Mesenchymal stem cell (in vitro differentiated cells and primary cell): ENCODE measurements around the gene GPATCH1.
"Not testable (repeated sequence)": the region's sequence is repeated elsewhere in the genome, so short reads cannot be mapped to it uniquely, and the experiment has no call there.

Experiments
- DNase-seq: peaks from one replicate; pipeline ENCODE4 v3.0.0-alpha.2; 2013
- H2AFZ ChIP-seq: one replicate; pipeline ENCODE4 v1.6.1; 2013; ENCODE audit warnings: low read depth, mild to moderate bottlenecking, control low read depth, inconsistent platforms, low read length, moderate library complexity
- H2AK5ac ChIP-seq: 2 replicates; pipeline ENCODE4 v1.6.1; 2013; ENCODE audit warnings: low read length, moderate library complexity, mild to moderate bottlenecking, inconsistent platforms; ENCODE audit not compliant: severe bottlenecking
- H2BK120ac ChIP-seq: one replicate; pipeline ENCODE4 v1.6.1; 2013; ENCODE audit warnings: low read depth, mild to moderate bottlenecking, inconsistent platforms, low read length, moderate library complexity
- H2BK12ac ChIP-seq, 2 experiments: one replicate each; pipeline ENCODE4 v1.6.1; 2013; ENCODE audit warnings: inconsistent platforms in 2 of 2, low read length in 2 of 2, mild to moderate bottlenecking in 2 of 2, moderate library complexity in 2 of 2, control low read depth in 1 of 2
- H2BK15ac ChIP-seq: one replicate; pipeline ENCODE4 v1.6.1; 2013; ENCODE audit warnings: mild to moderate bottlenecking, low read depth, inconsistent platforms; ENCODE audit not compliant: poor library complexity, severe bottlenecking
- H2BK5ac ChIP-seq: 2 replicates; pipeline ENCODE4 v1.6.1; 2013; ENCODE audit warnings: low read depth, mild to moderate bottlenecking, low read length, control low read depth, inconsistent platforms; ENCODE audit not compliant: poor library complexity, severe bottlenecking
- H3K14ac ChIP-seq, 2 experiments: one replicate each; pipeline ENCODE4 v1.6.1; 2013; ENCODE audit warnings: inconsistent platforms in 2 of 2, low read length in 2 of 2, control low read depth in 1 of 2, mild to moderate bottlenecking in 1 of 2, moderate library complexity in 1 of 2
- H3K18ac ChIP-seq, 2 experiments: one replicate each; pipeline ENCODE4 v1.6.1; 2013; ENCODE audit warnings: inconsistent platforms in 2 of 2, low read length in 2 of 2, control low read depth in 1 of 2, low read depth in 1 of 2, mild to moderate bottlenecking in 1 of 2
- H3K23ac ChIP-seq, 2 experiments: one replicate each; pipeline ENCODE4 v1.6.1; 2013; ENCODE audit warnings: inconsistent platforms in 2 of 2, low read length in 2 of 2, mild to moderate bottlenecking in 2 of 2, moderate library complexity in 2 of 2, control low read depth in 1 of 2
- H3K27ac ChIP-seq: 2 replicates; pipeline ENCODE4 v1.5.1; 2013; ENCODE audit warnings: mild to moderate bottlenecking, moderate library complexity, low read length, control low read depth, inconsistent platforms; ENCODE audit not compliant: poor library complexity, severe bottlenecking
- H3K27me3 ChIP-seq, 2 experiments: 2 replicates each; pipeline versions ENCODE4 v1.6.1 to v1.7.0; 2013; ENCODE audit warnings: low read length in 2 of 2, mild to moderate bottlenecking in 2 of 2, moderate library complexity in 2 of 2, control low read depth in 1 of 2, inconsistent platforms in 1 of 2; ENCODE audit not compliant: control insufficient read depth in 1 of 2, insufficient read depth in 1 of 2
- H3K36me3 ChIP-seq, 2 experiments: 2 replicates each; pipeline versions ENCODE4 v1.6.1 to v1.7.0; 2013; ENCODE audit warnings: low read length in 2 of 2, control low read depth in 1 of 2, inconsistent platforms in 1 of 2, low read depth in 1 of 2, mild to moderate bottlenecking in 1 of 2; ENCODE audit not compliant: insufficient read depth in 2 of 2, control insufficient read depth in 1 of 2
- H3K4ac ChIP-seq, 2 experiments: one replicate each; pipeline ENCODE4 v1.6.1; 2013; ENCODE audit warnings: inconsistent platforms in 2 of 2, low read length in 2 of 2, mild to moderate bottlenecking in 2 of 2, moderate library complexity in 2 of 2, control low read depth in 1 of 2, low read depth in 1 of 2
- H3K4me1 ChIP-seq: 2 replicates; pipeline ENCODE4 v1.6.1; 2013; ENCODE audit warnings: low read depth, low read length, control low read depth; ENCODE audit not compliant: control insufficient read depth, insufficient read depth
- H3K4me2 ChIP-seq: 2 replicates; pipeline ENCODE4 v1.6.1; 2013; ENCODE audit warnings: low read length, mild to moderate bottlenecking, inconsistent platforms; ENCODE audit not compliant: poor library complexity, severe bottlenecking
- H3K4me3 ChIP-seq, 2 experiments: 2 replicates each; pipeline versions ENCODE4 v1.5.1 to v1.7.0; 2013; ENCODE audit warnings: low read length in 2 of 2, mild to moderate bottlenecking in 2 of 2, control low read depth in 1 of 2, low read depth in 1 of 2; ENCODE audit not compliant: insufficient read depth in 1 of 2
- H3K79me1 ChIP-seq: replicated peaks from 2 replicates; pipeline ENCODE4 v1.6.1; 2013; ENCODE audit warnings: mild to moderate bottlenecking, control low read depth, low read length, inconsistent platforms; ENCODE audit not compliant: poor library complexity, severe bottlenecking
- H3K9ac ChIP-seq: 2 replicates; pipeline ENCODE4 v1.7.0; 2013; ENCODE audit warnings: mild to moderate bottlenecking, low read length, moderate library complexity
- H3K9me3 ChIP-seq: 2 replicates; pipeline ENCODE4 v1.7.0; 2013; ENCODE audit warnings: mild to moderate bottlenecking, low read length; ENCODE audit not compliant: control insufficient read depth
- H4K8ac ChIP-seq: one replicate; pipeline ENCODE4 v1.6.1; 2013; ENCODE audit warnings: inconsistent platforms, mild to moderate bottlenecking, low read length, moderate library complexity
- H4K91ac ChIP-seq: one replicate; pipeline ENCODE4 v1.6.1; 2013; ENCODE audit warnings: mild to moderate bottlenecking, low read length, inconsistent platforms
- WGBS: methylation state at CpG from one replicate; pipeline ENCODE4 v1.1.7; 2013; ENCODE audit warnings: mixed read lengths; 5-methylcytosine and 5-hydroxymethylcytosine counted together

Gene GPATCH1

DNA sequence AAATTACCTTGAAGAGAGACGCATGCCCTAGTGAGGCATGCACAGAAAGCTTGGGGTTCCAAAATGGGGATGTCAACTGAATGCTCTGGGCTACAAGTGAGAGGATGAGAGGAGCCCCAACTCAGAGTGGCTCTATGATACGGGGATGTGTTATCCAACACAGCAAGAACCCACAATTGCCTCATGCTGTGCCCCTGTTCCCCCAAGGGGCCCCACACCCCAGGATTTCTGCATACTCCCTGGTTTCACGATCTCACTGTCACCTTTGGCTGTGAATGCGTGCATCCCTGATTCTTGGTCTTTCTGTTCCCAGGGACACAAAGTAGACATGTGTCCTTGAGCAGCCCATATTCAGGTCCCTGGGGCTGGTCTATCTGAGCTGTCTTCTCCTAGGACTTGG is 80.2 kb downstream of the GPATCH1 start:
- H3K27me3 ChIP-seq = peaks cover 0 to 2% of the 10 kb centered on the region in 2 experiments
- H2AK5ac ChIP-seq = no peak overlapping the region
- H2AFZ ChIP-seq = no peak overlapping the region
- H3K4ac ChIP-seq = no peak overlapping the region
- no peak overlapping the region for H2BK12ac ChIP-seq
- no peak overlapping the region for H3K14ac ChIP-seq
- no peaks in the 10 kb centered on the region for H3K9me3 ChIP-seq
- 93% methylated on average over 4 of the region's 4 CpGs for WGBS
- no peak overlapping the region for H4K91ac ChIP-seq
- no peak overlapping the region for H3K4me2 ChIP-seq
- H3K4me3 ChIP-seq = no peak overlapping the region
- no peaks in the 10 kb centered on the region for H3K4me1 ChIP-seq
- H3K36me3 ChIP-seq = no peaks in the 10 kb centered on the region
- DNase-seq = no peak
- H2BK5ac ChIP-seq = no peak overlapping the region
- H3K23ac ChIP-seq = no peak overlapping the region
- no peak overlapping the region for H3K9ac ChIP-seq
- no peak overlapping the region for H4K8ac ChIP-seq
- H3K27ac ChIP-seq = no peak overlapping the region
- no peak overlapping the region for H2BK15ac ChIP-seq
- H2BK120ac ChIP-seq = no peak overlapping the region
- no peak overlapping the region for H3K18ac ChIP-seq
- peaks cover 1% of the 10 kb centered on the region for H3K79me1 ChIP-seq

GRCh38 chr19:33163481-33163880 is 82.5 kb downstream of the GPATCH1 start:
- Histone ChIP-seq H2AK5ac (no peak overlapping the region), H3K4me1 (no peaks in the 10 kb centered on the region), H3K14ac (no peak overlapping the region), H3K79me1 (peaks cover 1% of the 10 kb centered on the region), H3K23ac (no peak overlapping the region), H3K4me3 (no peak overlapping the region), H2AFZ (no peak overlapping the region), H3K4me2 (no peak overlapping the region), H2BK5ac (no peak overlapping the region), H3K27ac (no peak overlapping the region), H3K9me3 (no peaks in the 10 kb centered on the region), H2BK120ac (no peak overlapping the region), H3K18ac (no peak overlapping the region), H3K27me3 (no peaks in the 10 kb centered on the region), H3K4ac (no peak overlapping the region), H3K9ac (no peak overlapping the region), H4K8ac (no peak overlapping the region), H3K36me3 (no peaks in the 10 kb centered on the region), H2BK12ac (no peak overlapping the region), H2BK15ac (no peak overlapping the region), H4K91ac (no peak overlapping the region)
- 97% methylated on average over 3 of the region's 6 CpGs for WGBS
- no peak for DNase-seq

GRCh38 chr19:33166037-33166436 is 85.1 kb downstream of the GPATCH1 start:
- not testable (repeated sequence) for H3K23ac ChIP-seq

GRCh38 chr19:33167438-33167837 is 86.5 kb downstream of the GPATCH1 start:
- Histone ChIP-seq H3K4me1 (peaks cover 3% of the 10 kb centered on the region), H3K14ac (no peak overlapping the region), H2BK12ac (no peak overlapping the region), H3K18ac (no peak overlapping the region), H3K27me3 (no peaks in the 10 kb centered on the region), H3K79me1 (peaks cover 1% of the 10 kb centered on the region), H3K4me3 (no peak overlapping the region), H3K9me3 (no peaks in the 10 kb centered on the region), H2BK5ac (no peak overlapping the region), H2AFZ (no peak overlapping the region), H3K23ac (no peak overlapping the region), H2BK15ac (no peak overlapping the region), H4K8ac (no peak overlapping the region), H2AK5ac (no peak overlapping the region), H2BK120ac (no peak overlapping the region), H3K36me3 (no peaks in the 10 kb centered on the region), H3K9ac (no peak overlapping the region), H4K91ac (no peak overlapping the region), H3K4ac (no peak overlapping the region), H3K27ac (no peak overlapping the region), H3K4me2 (no peak overlapping the region)
- no peak for DNase-seq
- WGBS = 100% methylated on average over 1 of the region's 1 CpG

More at GRCh38 chr19:33166037-33166436, 85.1 kb downstream of the GPATCH1 start:
- not testable (repeated sequence) for H3K9ac ChIP-seq, H3K14ac ChIP-seq, H3K79me1 ChIP-seq, H4K91ac ChIP-seq, H2BK120ac ChIP-seq, DNase-seq, H2AFZ ChIP-seq, H4K8ac ChIP-seq, H3K4ac ChIP-seq, H2AK5ac ChIP-seq, H3K4me2 ChIP-seq, H3K18ac ChIP-seq, H3K4me3 ChIP-seq, H3K4me1 ChIP-seq, H3K27me3 ChIP-seq, H2BK5ac ChIP-seq, H3K9me3 ChIP-seq, H2BK12ac ChIP-seq, H3K36me3 ChIP-seq, H3K27ac ChIP-seq, H2BK15ac ChIP-seq
- 60% methylated on average over 6 of the region's 6 CpGs for WGBS
